WTC11 (cell line): ENCODE results near the gene H2AZ1. TPM values are rescaled to one million over a fixed set of nuclear protein-coding genes. Genes with fewer than 3 reads are reported as not detected.

Experiments
- ATF1 ChIP-seq: sonication (generic); formaldehyde crosslinking; IDR thresholded peaks from 2 replicates; pipeline ENCODE4 v1.8.1; 2023; ENCODE audit warnings: mild to moderate bottlenecking, moderate library complexity, missing genetic modification reagents
- ERG ChIP-seq: fragments of 250-450 bp; sonication (Bioruptor Pico); IDR thresholded peaks from 2 replicates; pipeline ENCODE4 v1.8.0; 2021; ENCODE audit warnings: mild to moderate bottlenecking
- ESRRA ChIP-seq: sonication (generic); formaldehyde crosslinking; IDR thresholded peaks from 2 replicates; pipeline ENCODE4 v1.8.1; 2022; ENCODE audit warnings: mild to moderate bottlenecking, missing genetic modification reagents, borderline replicate concordance
- HMGXB4 ChIP-seq: sonication (generic); formaldehyde crosslinking; IDR thresholded peaks from 2 replicates; pipeline ENCODE4 v1.8.1; 2023; ENCODE audit warnings: mild to moderate bottlenecking, moderate library complexity, missing genetic modification reagents
- IRF2 ChIP-seq: sonication (generic); formaldehyde crosslinking; IDR thresholded peaks from 2 replicates; pipeline ENCODE4 v1.8.0; 2022; ENCODE audit warnings: low read depth, missing genetic modification reagents, borderline replicate concordance
- KAT7 ChIP-seq: sonication (generic); formaldehyde crosslinking; IDR thresholded peaks from 2 replicates; pipeline ENCODE4 v1.8.1; 2023; ENCODE audit warnings: missing genetic modification reagents, mild to moderate bottlenecking, borderline replicate concordance
- MXD4 ChIP-seq: fragments of 250-450 bp; sonication (Bioruptor Pico); IDR thresholded peaks from 2 replicates; pipeline ENCODE4 v1.8.0; 2021; ENCODE audit warnings: mild to moderate bottlenecking, moderate library complexity, borderline replicate concordance
- TP53 ChIP-seq: sonication (generic); formaldehyde crosslinking; IDR thresholded peaks from 2 replicates; pipeline ENCODE4 v1.8.1; 2023; ENCODE audit warnings: mild to moderate bottlenecking, missing genetic modification reagents
- ZMAT4 ChIP-seq: fragments of 250-450 bp; sonication (Bioruptor Pico); IDR thresholded peaks from 2 replicates; pipeline ENCODE4 v1.9.0; 2021; ENCODE audit warnings: mild to moderate bottlenecking
- ZNF121 ChIP-seq: sonication (generic); formaldehyde crosslinking; IDR thresholded peaks from 2 replicates; pipeline ENCODE4 v1.8.0; 2023; ENCODE audit warnings: missing genetic modification reagents
- ZNF281 ChIP-seq: sonication (generic); formaldehyde crosslinking; IDR thresholded peaks from 2 replicates; pipeline ENCODE4 v1.8.0; 2023; ENCODE audit warnings: mild to moderate bottlenecking, missing genetic modification reagents
- ZNF317 ChIP-seq: sonication (generic); formaldehyde crosslinking; IDR thresholded peaks from 2 replicates; pipeline ENCODE4 v1.8.1; 2023; ENCODE audit warnings: low read depth, mild to moderate bottlenecking, moderate library complexity, missing genetic modification reagents, borderline replicate concordance
- ZNF416 ChIP-seq: fragments of 250-450 bp; sonication (Bioruptor Pico); IDR thresholded peaks from 2 replicates; pipeline ENCODE4 v1.9.0; 2021; ENCODE audit warnings: mild to moderate bottlenecking, inconsistent platforms
- total RNA-seq: library from RNA; stranded (reverse); gene quantifications from 3 replicates; pipeline ENCODE4 v1.2.3, GENCODE V29; 2021
- TF ChIP-seq, protein P1 (sequence below): sonication (generic); formaldehyde crosslinking; IDR thresholded peaks from 2 replicates; pipeline ENCODE4 v1.8.1; 2022; ENCODE audit warnings: mild to moderate bottlenecking, moderate library complexity, missing genetic modification reagents
- TF ChIP-seq, protein P2 (sequence below): sonication (generic); formaldehyde crosslinking; IDR thresholded peaks from 2 replicates; pipeline ENCODE4 v1.8.1; 2022; ENCODE audit warnings: mild to moderate bottlenecking, missing genetic modification reagents, moderate library complexity, borderline replicate concordance
- TF ChIP-seq, protein P3 (sequence below): sonication (generic); formaldehyde crosslinking; IDR thresholded peaks from 2 replicates; pipeline ENCODE4 v1.8.0; 2022; ENCODE audit warnings: mild to moderate bottlenecking, missing genetic modification reagents
- TF ChIP-seq, protein P4 (sequence below): sonication (generic); formaldehyde crosslinking; IDR thresholded peaks from 2 replicates; pipeline ENCODE4 v1.8.0; 2022; ENCODE audit warnings: missing genetic modification reagents

The H2AZ1 gene
- total RNA-seq, 1 experiment from 2014 or later, result 684 TPM

DNA sequence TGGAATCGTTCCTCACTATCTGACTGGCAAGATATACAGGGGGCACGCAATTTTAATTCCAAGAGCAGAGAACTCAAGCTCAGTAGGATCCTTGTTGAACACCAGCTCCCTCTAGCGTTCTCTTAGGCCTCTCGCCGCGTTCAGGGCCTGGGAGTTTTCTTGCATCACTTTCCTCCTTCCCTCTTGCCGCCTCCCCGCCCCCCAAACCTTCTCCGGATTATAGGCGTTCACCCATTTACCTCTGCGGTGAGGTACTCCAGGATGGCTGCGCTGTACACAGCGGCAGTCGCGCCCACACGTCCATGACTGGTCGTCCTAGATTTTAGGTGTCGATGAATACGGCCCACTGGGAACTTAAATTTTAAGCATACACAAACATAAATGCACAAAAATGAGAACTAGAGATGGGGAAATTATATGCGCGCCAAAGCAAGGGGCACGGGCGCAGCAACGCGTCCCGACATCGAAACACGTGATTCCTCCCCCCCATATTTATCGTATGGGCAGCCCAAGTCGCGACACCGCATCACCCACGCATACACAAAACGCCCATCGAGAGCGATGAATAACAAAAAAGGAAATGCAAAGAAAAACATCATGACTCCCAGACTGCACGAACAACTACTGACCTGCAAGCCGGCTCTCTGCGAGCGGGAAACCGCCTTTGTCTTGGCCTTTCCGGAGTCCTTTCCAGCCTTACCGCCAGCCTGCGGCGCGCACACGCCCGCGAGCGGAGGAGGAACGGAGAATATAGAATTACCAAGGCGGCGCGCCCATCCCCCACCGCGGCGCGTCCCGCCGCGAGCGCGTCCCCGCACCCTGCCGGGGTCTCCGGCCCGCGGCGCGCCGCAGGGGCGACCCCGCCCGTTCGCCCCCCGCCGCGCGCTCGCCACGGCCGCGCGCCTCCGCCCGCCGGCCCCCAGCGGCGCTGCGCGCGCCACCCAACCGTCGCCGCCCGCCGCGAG is 759 bp downstream of the H2AZ1 start (continued):
- TF ChIP-seq HMGXB4 (CRISPR knock-in tag) (no peak; the same call in 1 of the 2 replicates), ZNF416 (CRISPR knock-in tag) (peak; percentile 88), MXD4 (no peak), ZNF121 (no peak), KAT7 (0 out of 2 replicates have a peak, but pooled peaks have one; percentile 64), ERG (CRISPR knock-in tag) (no peak), TP53 (CRISPR knock-in tag) (no peak), ZNF317 (no peak), IRF2 (no peak), ATF1 (CRISPR knock-in tag) (no peak; the same call in 1 of the 2 replicates), ESRRA (no peak), ZMAT4 (CRISPR knock-in tag) (peak; percentile 82), ZNF281 (CRISPR knock-in tag) (peak; percentile 88; the same call in 1 of the 2 replicates)
- TF ChIP-seq, protein P1, sequence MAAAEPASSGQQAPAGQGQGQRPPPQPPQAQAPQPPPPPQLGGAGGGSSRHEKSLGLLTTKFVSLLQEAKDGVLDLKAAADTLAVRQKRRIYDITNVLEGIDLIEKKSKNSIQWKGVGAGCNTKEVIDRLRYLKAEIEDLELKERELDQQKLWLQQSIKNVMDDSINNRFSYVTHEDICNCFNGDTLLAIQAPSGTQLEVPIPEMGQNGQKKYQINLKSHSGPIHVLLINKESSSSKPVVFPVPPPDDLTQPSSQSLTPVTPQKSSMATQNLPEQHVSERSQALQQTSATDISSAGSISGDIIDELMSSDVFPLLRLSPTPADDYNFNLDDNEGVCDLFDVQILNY (CRISPR knock-in tag), result no peak; the same call in 1 of the 2 replicates
- TF ChIP-seq, protein P2, sequence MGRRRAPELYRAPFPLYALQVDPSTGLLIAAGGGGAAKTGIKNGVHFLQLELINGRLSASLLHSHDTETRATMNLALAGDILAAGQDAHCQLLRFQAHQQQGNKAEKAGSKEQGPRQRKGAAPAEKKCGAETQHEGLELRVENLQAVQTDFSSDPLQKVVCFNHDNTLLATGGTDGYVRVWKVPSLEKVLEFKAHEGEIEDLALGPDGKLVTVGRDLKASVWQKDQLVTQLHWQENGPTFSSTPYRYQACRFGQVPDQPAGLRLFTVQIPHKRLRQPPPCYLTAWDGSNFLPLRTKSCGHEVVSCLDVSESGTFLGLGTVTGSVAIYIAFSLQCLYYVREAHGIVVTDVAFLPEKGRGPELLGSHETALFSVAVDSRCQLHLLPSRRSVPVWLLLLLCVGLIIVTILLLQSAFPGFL, result no peak; the same call in 1 of the 2 replicates
- TF ChIP-seq, protein P3, sequence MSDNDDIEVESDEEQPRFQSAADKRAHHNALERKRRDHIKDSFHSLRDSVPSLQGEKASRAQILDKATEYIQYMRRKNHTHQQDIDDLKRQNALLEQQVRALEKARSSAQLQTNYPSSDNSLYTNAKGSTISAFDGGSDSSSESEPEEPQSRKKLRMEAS, result peak; percentile 74
- TF ChIP-seq, protein P4, sequence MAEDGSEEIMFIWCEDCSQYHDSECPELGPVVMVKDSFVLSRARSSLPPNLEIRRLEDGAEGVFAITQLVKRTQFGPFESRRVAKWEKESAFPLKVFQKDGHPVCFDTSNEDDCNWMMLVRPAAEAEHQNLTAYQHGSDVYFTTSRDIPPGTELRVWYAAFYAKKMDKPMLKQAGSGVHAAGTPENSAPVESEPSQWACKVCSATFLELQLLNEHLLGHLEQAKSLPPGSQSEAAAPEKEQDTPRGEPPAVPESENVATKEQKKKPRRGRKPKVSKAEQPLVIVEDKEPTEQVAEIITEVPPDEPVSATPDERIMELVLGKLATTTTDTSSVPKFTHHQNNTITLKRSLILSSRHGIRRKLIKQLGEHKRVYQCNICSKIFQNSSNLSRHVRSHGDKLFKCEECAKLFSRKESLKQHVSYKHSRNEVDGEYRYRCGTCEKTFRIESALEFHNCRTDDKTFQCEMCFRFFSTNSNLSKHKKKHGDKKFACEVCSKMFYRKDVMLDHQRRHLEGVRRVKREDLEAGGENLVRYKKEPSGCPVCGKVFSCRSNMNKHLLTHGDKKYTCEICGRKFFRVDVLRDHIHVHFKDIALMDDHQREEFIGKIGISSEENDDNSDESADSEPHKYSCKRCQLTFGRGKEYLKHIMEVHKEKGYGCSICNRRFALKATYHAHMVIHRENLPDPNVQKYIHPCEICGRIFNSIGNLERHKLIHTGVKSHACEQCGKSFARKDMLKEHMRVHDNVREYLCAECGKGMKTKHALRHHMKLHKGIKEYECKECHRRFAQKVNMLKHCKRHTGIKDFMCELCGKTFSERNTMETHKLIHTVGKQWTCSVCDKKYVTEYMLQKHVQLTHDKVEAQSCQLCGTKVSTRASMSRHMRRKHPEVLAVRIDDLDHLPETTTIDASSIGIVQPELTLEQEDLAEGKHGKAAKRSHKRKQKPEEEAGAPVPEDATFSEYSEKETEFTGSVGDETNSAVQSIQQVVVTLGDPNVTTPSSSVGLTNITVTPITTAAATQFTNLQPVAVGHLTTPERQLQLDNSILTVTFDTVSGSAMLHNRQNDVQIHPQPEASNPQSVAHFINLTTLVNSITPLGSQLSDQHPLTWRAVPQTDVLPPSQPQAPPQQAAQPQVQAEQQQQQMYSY (CRISPR knock-in tag), result no peak
